Measurements from ENCODE around the gene C12orf42.

The C12orf42 gene

GRCh38 chr12:103399986-103400385 lies 95.8 kb downstream of the C12orf42 start:
- H3K79me2 ChIP-seq (ENCODE audit: insufficient read depth, low read length): no peaks in the 10 kb centered on the region
- no peak overlapping the region for H3K9ac ChIP-seq (ENCODE audit: low read length)
- H3K27me3 ChIP-seq (ENCODE audit: insufficient read depth, low read length): no peaks in the 10 kb centered on the region
- H2AFZ ChIP-seq (ENCODE audit: low read length): no peak overlapping the region
- no peaks in the 10 kb centered on the region for H3K36me3 ChIP-seq (ENCODE audit: insufficient read depth, low read length)
- no peaks in the 10 kb centered on the region for H3F3A ChIP-seq (ENCODE audit: insufficient read depth, low read length)
- H3K27ac ChIP-seq (ENCODE audit: low read depth, low read length, poor library complexity, severe bottlenecking): no peak overlapping the region
- no peaks in the 10 kb centered on the region for H3K9me3 ChIP-seq (ENCODE audit: low read length)
- no peaks in the 10 kb centered on the region for H4K20me1 ChIP-seq (ENCODE audit: insufficient read depth, low read length)
- no peaks in the 10 kb centered on the region for H3K9me2 ChIP-seq (ENCODE audit: low read depth, low read length)
- no peak overlapping the region for H3K4me2 ChIP-seq (ENCODE audit: low read length)
- H3K4me1 ChIP-seq (ENCODE audit: insufficient read depth, low read length, severe bottlenecking): no peaks in the 10 kb centered on the region
- TF ChIP-seq EZH2 (IDR thresholded peaks at IDR 0.05; ENCODE audit: borderline replicate concordance, low read length): no peak
- no peak for TF ChIP-seq CTCF (IDR thresholded peaks at IDR 0.05; ENCODE audit: low read length)
- no peak overlapping the region for H3K4me3 ChIP-seq (ENCODE audit: low read depth, low read length, poor library complexity, severe bottlenecking)

DNA sequence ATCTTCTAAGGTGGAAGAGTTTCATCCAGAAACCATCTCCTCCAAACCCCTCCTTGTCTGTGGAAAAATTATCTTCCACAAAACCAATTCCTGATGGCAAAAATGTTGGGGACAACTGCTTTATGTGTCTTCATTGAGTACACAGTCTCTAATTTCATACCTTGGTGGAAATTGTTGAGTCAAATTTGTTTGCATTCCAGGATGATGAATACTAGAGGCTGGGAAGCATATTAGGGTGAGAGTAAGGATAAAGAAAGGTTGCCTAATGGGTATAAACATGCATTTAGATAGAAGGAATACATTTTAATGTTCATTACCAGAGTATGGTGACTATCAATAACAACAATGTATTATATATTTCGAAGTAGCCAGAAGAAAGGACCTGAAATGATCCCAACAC lies 98.2 kb downstream of the C12orf42 start:
- no peaks in the 10 kb centered on the region for H3K9me2 ChIP-seq (ENCODE audit: low read depth, low read length)
- H4K20me1 ChIP-seq (ENCODE audit: insufficient read depth, low read length): no peaks in the 10 kb centered on the region
- no peaks in the 10 kb centered on the region for H3K9me3 ChIP-seq (ENCODE audit: low read length)
- no peak overlapping the region for H3K9ac ChIP-seq (ENCODE audit: low read length)
- no peak overlapping the region for H3K27ac ChIP-seq (ENCODE audit: low read depth, low read length, poor library complexity, severe bottlenecking)
- no peak overlapping the region for H3K4me3 ChIP-seq (ENCODE audit: low read depth, low read length, poor library complexity, severe bottlenecking)
- H3K27me3 ChIP-seq (ENCODE audit: insufficient read depth, low read length): no peaks in the 10 kb centered on the region
- no peaks in the 10 kb centered on the region for H3K36me3 ChIP-seq (ENCODE audit: insufficient read depth, low read length)
- H3K4me2 ChIP-seq (ENCODE audit: low read length): no peak overlapping the region
- H3K79me2 ChIP-seq (ENCODE audit: insufficient read depth, low read length): no peaks in the 10 kb centered on the region
- H3F3A ChIP-seq (ENCODE audit: insufficient read depth, low read length): no peaks in the 10 kb centered on the region
- no peaks in the 10 kb centered on the region for H3K4me1 ChIP-seq (ENCODE audit: insufficient read depth, low read length, severe bottlenecking)
- no peak for TF ChIP-seq CTCF (IDR thresholded peaks at IDR 0.05; ENCODE audit: low read length)
- no peak overlapping the region for H2AFZ ChIP-seq (ENCODE audit: low read length)

DNA sequence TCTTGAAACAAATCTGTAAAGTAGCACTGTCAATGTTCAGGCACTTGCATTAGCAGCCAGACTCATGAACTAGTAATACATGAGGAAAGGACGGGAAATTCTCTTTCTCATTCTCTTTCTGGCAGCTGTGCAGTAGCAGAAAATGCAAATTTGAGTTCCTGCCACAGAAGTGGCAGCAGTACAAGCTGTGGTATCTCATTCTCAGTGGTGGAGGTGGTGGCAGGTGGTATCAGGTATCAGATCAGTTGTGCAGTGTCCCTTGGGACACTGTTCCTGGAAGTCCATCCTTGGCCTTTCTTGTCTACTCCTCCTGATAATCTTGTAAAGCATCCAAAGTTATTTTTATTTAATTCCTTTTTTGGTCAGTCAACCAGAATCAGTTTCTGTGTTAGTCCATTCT lies 103.0 kb downstream of the C12orf42 start:
- no peaks in the 10 kb centered on the region for H3K79me2 ChIP-seq (ENCODE audit: insufficient read depth, low read length)
- H3K27me3 ChIP-seq (ENCODE audit: insufficient read depth, low read length): no peaks in the 10 kb centered on the region
- H3K4me2 ChIP-seq (ENCODE audit: low read length): no peak overlapping the region
- no peak overlapping the region for H3K27ac ChIP-seq (ENCODE audit: low read depth, low read length, poor library complexity, severe bottlenecking)
- no peak overlapping the region for H2AFZ ChIP-seq (ENCODE audit: low read length)
- H3F3A ChIP-seq (ENCODE audit: insufficient read depth, low read length): no peaks in the 10 kb centered on the region
- TF ChIP-seq CTCF (IDR thresholded peaks at IDR 0.05; ENCODE audit: low read length) (no peak), EZH2 (IDR thresholded peaks at IDR 0.05; ENCODE audit: borderline replicate concordance, low read length) (no peak)
- H3K9me2 ChIP-seq (ENCODE audit: low read depth, low read length): no peaks in the 10 kb centered on the region
- H3K36me3 ChIP-seq (ENCODE audit: insufficient read depth, low read length): no peaks in the 10 kb centered on the region
- no peak overlapping the region for H3K4me3 ChIP-seq (ENCODE audit: low read depth, low read length, poor library complexity, severe bottlenecking)
- no peaks in the 10 kb centered on the region for H3K4me1 ChIP-seq (ENCODE audit: insufficient read depth, low read length, severe bottlenecking)
- no peak overlapping the region for H3K9ac ChIP-seq (ENCODE audit: low read length)
- H3K9me3 ChIP-seq (ENCODE audit: low read length): no peaks in the 10 kb centered on the region
- no peaks in the 10 kb centered on the region for H4K20me1 ChIP-seq (ENCODE audit: insufficient read depth, low read length)
